Right lung (tissue), 5 donors: ENCODE results near the gene KRTAP10-2. TPM values are rescaled to one million over a fixed set of nuclear protein-coding genes. Genes with fewer than 3 reads are reported as not detected.

Experiments used
- DNase-seq, 2 donors: peaks; one replicate each; pipeline ENCODE4 v3.0.0-alpha.2; 2013
- polyA plus RNA-seq, 5 donors: library from polyadenylated mRNA; unstranded; fragments of 120-200 nt; gene quantifications; one replicate each; pipeline versions ENCODE4 v1.2.1 to v1.2.3, GENCODE V29; 2013; ENCODE audit warnings: inconsistent platforms in 1 of 5, low replicate concordance in 1 of 5; ENCODE audit not compliant: insufficient read length in 5 of 5, insufficient read depth in 1 of 5

Gene KRTAP10-2
- polyA plus RNA-seq, 5 donors = not detected

GRCh38 chr21:44540741-44541288 is 10.5 kb downstream of the KRTAP10-2 start:
- DNase-seq = no peak

GRCh38 chr21:44539991-44540666 is 11.2 kb downstream of the KRTAP10-2 start, which contains the start of gene KRTAP10-1:
KRTAP10-1 (minus strand) TSS chr21:44540195; CDS start chr21:44540150, 45 bp downstream.
- DNase-seq = no peak

GRCh38 chr21:44539046-44539445 is 12.3 kb downstream of the KRTAP10-2 start:
- no peak for DNase-seq

- no peak for DNase-seq
Observed at GRCh38 chr21:44537930-44538911, 13.1 kb downstream of the KRTAP10-2 start.

- DNase-seq = no peak
Observed at GRCh38 chr21:44535963-44536362, 15.3 kb downstream of the KRTAP10-2 start.

GRCh38 chr21:44534688-44535087 is 16.6 kb downstream of the KRTAP10-2 start:
- DNase-seq = no peak

- no peak for DNase-seq
Observed at GRCh38 chr21:44533891-44534627, 17.2 kb downstream of the KRTAP10-2 start.

- no peak for DNase-seq
Observed at GRCh38 chr21:44533121-44533890, 18.0 kb downstream of the KRTAP10-2 start.

GRCh38 chr21:44532712-44533111 is 18.6 kb downstream of the KRTAP10-2 start:
- DNase-seq = no peak

GRCh38 chr21:44531606-44532564 is 19.4 kb downstream of the KRTAP10-2 start:
- DNase-seq = no peak

GRCh38 chr21:44530903-44531605 is 20.3 kb downstream of the KRTAP10-2 start:
- DNase-seq = no peak

- DNase-seq = no peak
Observed at GRCh38 chr21:44530221-44530902, 20.9 kb downstream of the KRTAP10-2 start.

GRCh38 chr21:44529503-44530125 is 21.7 kb downstream of the KRTAP10-2 start:
- no peak for DNase-seq

- DNase-seq = no peak
Observed at GRCh38 chr21:44529011-44529421, 22.3 kb downstream of the KRTAP10-2 start.

GRCh38 chr21:44528634-44528995 is 22.7 kb downstream of the KRTAP10-2 start:
- DNase-seq = no peak

GRCh38 chr21:44527983-44528633 is 23.2 kb downstream of the KRTAP10-2 start:
- DNase-seq = no peak
